Ishikawa (cell line): ENCODE data around the gene TOP2B.

Experiments used
- CEBPB ChIP-seq: IDR thresholded peaks from 2 replicates; pipeline ENCODE4 v1.6.1; 2012
- CREB1 ChIP-seq: IDR thresholded peaks from 2 replicates; pipeline ENCODE4 v1.6.1; 2012; ENCODE audit warnings: low read depth
- EGR1 ChIP-seq: IDR thresholded peaks from 2 replicates; pipeline ENCODE4 v1.6.1; 2012
- EP300 ChIP-seq: IDR thresholded peaks from 2 replicates; pipeline ENCODE4 v1.6.1; 2012; ENCODE audit warnings: borderline replicate concordance
- FOXM1 ChIP-seq: IDR thresholded peaks from 2 replicates; pipeline ENCODE4 v1.6.1; 2012; ENCODE audit warnings: low read depth, borderline replicate concordance
- MAX ChIP-seq: IDR thresholded peaks from 2 replicates; pipeline ENCODE4 v1.6.1; 2012
- NFIC ChIP-seq: IDR thresholded peaks from 2 replicates; pipeline ENCODE4 v1.6.1; 2012
- RAD21 ChIP-seq: IDR thresholded peaks from 2 replicates; pipeline ENCODE4 v1.6.1; 2012; ENCODE audit warnings: low read depth
- REST ChIP-seq: IDR thresholded peaks from 2 replicates; pipeline ENCODE4 v1.6.1; 2012; ENCODE audit warnings: low read depth, mild to moderate bottlenecking
- TAF1 ChIP-seq: IDR thresholded peaks from 2 replicates; pipeline ENCODE4 v1.6.1; 2012; ENCODE audit warnings: low read depth, mild to moderate bottlenecking
- TCF12 ChIP-seq: IDR thresholded peaks from 2 replicates; pipeline ENCODE4 v1.6.1; 2012; ENCODE audit warnings: low read depth
- TEAD4 ChIP-seq: IDR thresholded peaks from 2 replicates; pipeline ENCODE4 v1.6.1; 2012
- USF1 ChIP-seq: IDR thresholded peaks from 2 replicates; pipeline ENCODE4 v1.6.1; 2012
- YY1 ChIP-seq: IDR thresholded peaks from 2 replicates; pipeline ENCODE4 v1.6.1; 2012; ENCODE audit warnings: low read depth
- ZBTB7A ChIP-seq: IDR thresholded peaks from 2 replicates; pipeline ENCODE4 v1.6.1; 2012; ENCODE audit warnings: low read depth

TOP2B gene

GRCh38 chr3:25567388-25567787, 97.3 kb downstream of the TOP2B start:
- TF ChIP-seq TAF1: no peak
- no peak for TF ChIP-seq EP300
- TF ChIP-seq CREB1: no peak
- no peak for TF ChIP-seq USF1
- TF ChIP-seq MAX: no peak
- no peak for TF ChIP-seq ZBTB7A
- no peak for TF ChIP-seq EGR1
- no peak for TF ChIP-seq FOXM1
- no peak for TF ChIP-seq NFIC
- no peak for TF ChIP-seq TCF12
- TF ChIP-seq TEAD4: no peak
- no peak for TF ChIP-seq RAD21
- no peak for TF ChIP-seq CEBPB
- no peak for TF ChIP-seq REST
- TF ChIP-seq YY1: no peak

- TF ChIP-seq TAF1: no peak
- no peak for TF ChIP-seq YY1
- TF ChIP-seq EP300: no peak
- TF ChIP-seq CEBPB: no peak
- no peak for TF ChIP-seq USF1
- TF ChIP-seq TEAD4: no peak
- TF ChIP-seq FOXM1: no peak
- no peak for TF ChIP-seq REST
- TF ChIP-seq TCF12: no peak
Measured at GRCh38 chr3:25566358-25566920, 98.3 kb downstream of the TOP2B start.

GRCh38 chr3:25565807-25566206, 98.9 kb downstream of the TOP2B start:
- TF ChIP-seq MAX (no peak), RAD21 (no peak), TEAD4 (no peak), ZBTB7A (no peak), NFIC (no peak), CEBPB (no peak), EP300 (no peak)

GRCh38 chr3:25564075-25564474, 100.6 kb downstream of the TOP2B start:
- no peak for TF ChIP-seq FOXM1
- no peak for TF ChIP-seq TEAD4

- TF ChIP-seq YY1 (no peak), CEBPB (no peak), NFIC (no peak), TAF1 (no peak), EGR1 (no peak), USF1 (no peak), CREB1 (no peak), REST (no peak), EP300 (no peak), ZBTB7A (no peak)
Measured at GRCh38 chr3:25563601-25564000, 101.1 kb downstream of the TOP2B start.
